Transverse colon (tissue), 4 donors: ENCODE data around the gene HPCAL1. TPM values are rescaled to one million over a fixed set of nuclear protein-coding genes. Genes with fewer than 3 reads are reported as not detected.

ENCODE experiments used
- DNase-seq: peaks from one replicate; pipeline ENCODE4 v3.0.0-alpha.2; 2019
- H3K27ac ChIP-seq, 4 donors: fragments of 200-600 bp; sonication (generic); 2 replicates each; pipeline ENCODE4 v1.5.1; 2016 to 2018; ENCODE audit warnings: inconsistent platforms in 4 of 4
- H3K27me3 ChIP-seq: fragments of 200-600 bp; sonication (generic); 2 replicates; pipeline ENCODE4 v1.5.1; 2017; ENCODE audit warnings: inconsistent platforms
- H3K36me3 ChIP-seq, 4 donors: fragments of 200-600 bp; sonication (generic); 2 replicates each; pipeline ENCODE4 v1.5.1; 2017 to 2019; ENCODE audit warnings: inconsistent platforms in 4 of 4
- H3K4me1 ChIP-seq, 4 donors: fragments of 200-600 bp; sonication (generic); 2 replicates each; pipeline ENCODE4 v1.5.1; 2017 to 2020; ENCODE audit warnings: inconsistent platforms in 4 of 4
- H3K4me3 ChIP-seq, 4 donors: fragments of 200-600 bp; sonication (generic); 1 replicate in 1 of 4; 2 replicates in 3 of 4; pipeline versions ENCODE4 v1.5.1 to v1.6.1; 2017 to 2019; ENCODE audit warnings: inconsistent platforms in 4 of 4
- H3K9me3 ChIP-seq, 2 donors: fragments of 200-600 bp; sonication (generic); 2 replicates each; pipeline ENCODE4 v1.5.1; 2017 to 2019; ENCODE audit warnings: inconsistent platforms in 2 of 2
- EP300 ChIP-seq: sonication (generic); formaldehyde crosslinking; IDR thresholded peaks from one replicate; pipeline ENCODE4 v1.6.1; 2017; ENCODE audit warnings: antibody characterized with exemption, low read depth
- POLR2A ChIP-seq: fragments of 450-650 bp; IDR thresholded peaks from one replicate; pipeline ENCODE4 v1.6.1; 2016; ENCODE audit warnings: antibody characterized with exemption, mild to moderate bottlenecking, moderate library complexity
- POLR2AphosphoS5 ChIP-seq, 3 donors: sonication (generic); formaldehyde crosslinking; IDR thresholded peaks; one replicate each; pipeline ENCODE4 v1.6.1; 2016; ENCODE audit warnings: antibody characterized with exemption in 3 of 3
- WGBS, 2 donors: methylation state at CpG; one replicate each; pipeline ENCODE4 v1.1.5; 2018; ENCODE audit warnings: low coverage in 1 of 2; 5-methylcytosine and 5-hydroxymethylcytosine counted together
- in situ Hi-C, 4 donors: fragments of 200-750 bp; cut with MboI; loops; one replicate each; pipeline versions ENCODE4 v1.15.0 to v1.15.1; 2017; ENCODE audit warnings: low sequenced_read_pairs in 3 of 4, low pct_ligation_motif_present in 1 of 4, low pct_unique_long_range_greater_than_20kb in 1 of 4
- intact Hi-C: fragments of 100-400 bp; cut with DNase I; formaldehyde crosslinking; loops from one replicate; pipeline ENCODE4 v1.15.1; 2023; ENCODE audit warnings: low total_unique reads
- total RNA-seq, 4 donors: library from RNA; depleted of rRNA; stranded (reverse); fragments of >200 nt; gene quantifications; one replicate each; pipeline ENCODE4 v1.1.0, GENCODE V29; 2016
- TF ChIP-seq, protein P1 (sequence below), 5 experiments: fragments of 200-600 bp in 3 of 5; fragments of 450-650 bp in 2 of 5; sonication (generic) in 3 of 5; IDR thresholded peaks; 1 replicate in 2 of 5; 2 replicates in 3 of 5; pipeline ENCODE4 v1.5.1; 2016 to 2017; ENCODE audit warnings: antibody characterized with exemption in 5 of 5, inconsistent platforms in 3 of 5, mild to moderate bottlenecking in 2 of 5, moderate library complexity in 1 of 5

The HPCAL1 gene
- total RNA-seq, 4 donors from 2014 or later: 88.9 to 221 (median 129) TPM

DNA sequence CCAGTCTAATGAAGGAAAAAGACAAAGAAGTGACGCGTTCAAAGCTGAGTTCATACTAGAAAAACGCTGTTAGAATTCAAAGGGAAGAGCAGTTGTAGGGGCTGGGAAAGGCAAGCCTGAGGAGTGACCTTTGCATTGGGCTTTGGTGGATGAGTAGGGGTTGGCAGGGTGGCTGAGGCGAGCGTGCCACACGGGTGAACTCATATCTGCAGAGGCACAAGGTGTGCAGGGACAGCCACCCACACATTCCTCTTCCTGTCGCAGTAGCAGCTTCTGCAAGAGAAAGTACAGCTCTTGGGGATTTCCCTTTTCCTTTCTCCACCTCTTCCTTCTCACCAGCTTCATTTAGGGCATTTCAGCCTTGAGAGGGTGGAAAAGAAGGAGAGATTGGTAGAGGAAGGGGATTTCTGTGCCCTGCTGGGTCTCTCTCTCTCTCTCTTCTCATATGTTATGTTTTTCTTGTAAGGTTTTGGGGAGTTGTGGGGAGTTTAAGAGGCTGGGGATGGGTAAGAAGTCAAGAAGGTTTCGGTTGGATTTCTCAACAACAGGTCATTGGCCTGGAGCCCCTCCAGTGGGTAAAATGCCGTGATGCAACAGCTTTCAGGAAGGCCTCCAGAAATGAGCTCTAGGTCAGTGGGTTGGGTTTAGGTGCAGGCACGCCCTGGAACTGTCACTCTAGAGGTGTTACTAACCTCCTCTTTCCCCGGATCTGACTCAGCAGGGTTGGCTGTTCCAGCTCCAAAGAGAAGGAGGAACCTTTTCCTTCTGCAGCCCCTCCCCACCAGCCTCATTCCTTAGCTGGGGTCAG lies 105.3 kb downstream of the HPCAL1 start:
- in situ Hi-C loops: loop anchor here in 2 of 4 donors (25.0 kb wide), 2 partner anchors 121 to 271 kb away; no protein-coding TSS in a partner anchor
- TF ChIP-seq, protein P1, sequence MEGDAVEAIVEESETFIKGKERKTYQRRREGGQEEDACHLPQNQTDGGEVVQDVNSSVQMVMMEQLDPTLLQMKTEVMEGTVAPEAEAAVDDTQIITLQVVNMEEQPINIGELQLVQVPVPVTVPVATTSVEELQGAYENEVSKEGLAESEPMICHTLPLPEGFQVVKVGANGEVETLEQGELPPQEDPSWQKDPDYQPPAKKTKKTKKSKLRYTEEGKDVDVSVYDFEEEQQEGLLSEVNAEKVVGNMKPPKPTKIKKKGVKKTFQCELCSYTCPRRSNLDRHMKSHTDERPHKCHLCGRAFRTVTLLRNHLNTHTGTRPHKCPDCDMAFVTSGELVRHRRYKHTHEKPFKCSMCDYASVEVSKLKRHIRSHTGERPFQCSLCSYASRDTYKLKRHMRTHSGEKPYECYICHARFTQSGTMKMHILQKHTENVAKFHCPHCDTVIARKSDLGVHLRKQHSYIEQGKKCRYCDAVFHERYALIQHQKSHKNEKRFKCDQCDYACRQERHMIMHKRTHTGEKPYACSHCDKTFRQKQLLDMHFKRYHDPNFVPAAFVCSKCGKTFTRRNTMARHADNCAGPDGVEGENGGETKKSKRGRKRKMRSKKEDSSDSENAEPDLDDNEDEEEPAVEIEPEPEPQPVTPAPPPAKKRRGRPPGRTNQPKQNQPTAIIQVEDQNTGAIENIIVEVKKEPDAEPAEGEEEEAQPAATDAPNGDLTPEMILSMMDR (IDR thresholded peaks at IDR 0.05): no peak
- TF ChIP-seq POLR2AphosphoS5 (IDR thresholded peaks at IDR 0.05) (peak in 2 of 3 donors; percentile 45 to 73), POLR2A (peak; percentile 27), EP300 (no peak)

DNA sequence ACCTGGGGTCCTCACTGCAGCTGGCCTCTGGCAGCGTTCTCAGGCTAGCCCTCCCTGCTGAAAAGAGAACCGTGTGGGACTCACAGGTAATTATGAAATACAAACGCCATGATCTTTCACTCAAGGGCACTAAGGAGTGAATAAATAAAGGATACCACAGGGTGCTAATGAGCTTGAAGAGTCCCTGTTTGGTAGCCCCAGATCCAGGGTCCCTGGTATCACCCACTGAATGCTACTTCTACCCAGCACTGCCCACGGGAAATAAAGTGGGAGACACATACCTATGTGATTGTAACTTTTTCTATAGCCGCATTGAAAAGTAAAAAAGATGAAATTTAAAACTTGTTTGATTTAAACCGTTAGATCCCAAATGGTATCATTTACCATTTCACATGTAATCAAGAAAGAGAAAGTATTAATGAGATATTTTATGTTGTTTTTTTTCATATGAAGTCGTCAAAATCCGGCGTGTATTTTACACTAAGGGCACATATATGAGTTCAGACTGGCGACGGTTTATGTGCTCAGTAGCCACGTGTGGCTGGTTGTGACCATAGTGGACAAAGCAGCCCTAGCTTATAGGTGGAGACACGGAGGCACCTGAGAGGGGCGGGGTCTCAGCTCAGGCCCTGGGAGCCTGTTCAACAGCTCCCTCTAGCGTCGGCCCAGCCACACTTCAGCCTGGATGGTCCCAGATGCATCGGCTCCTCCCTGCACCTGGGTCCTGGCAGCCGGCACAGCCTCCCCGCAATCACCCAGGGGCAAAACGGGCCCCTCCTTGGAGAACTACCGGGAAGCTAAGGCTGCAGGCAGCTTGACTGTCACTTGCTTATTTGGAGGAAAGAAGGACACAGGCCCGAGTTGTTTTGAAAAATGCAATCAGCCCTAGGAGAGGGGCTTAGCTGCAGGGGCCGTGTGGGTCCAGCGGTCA lies 106.2 kb downstream of the HPCAL1 start:
- H3K4me1 ChIP-seq: peaks cover 36 to 80% (median 51%) of the 10 kb centered on the region in 4 donors
- TF ChIP-seq, protein P1 (IDR thresholded peaks at IDR 0.05): peak; percentile 95 to 98 (median 95)
- TF ChIP-seq POLR2AphosphoS5 (IDR thresholded peaks at IDR 0.05): peak; percentile 24 to 59 (median 46)
- peak; percentile 7 for TF ChIP-seq POLR2A
- no peak for TF ChIP-seq EP300

More for the DNA sequence above, 105.3 kb downstream of the HPCAL1 start:
- Histone ChIP-seq H3K27ac (peak overlapping the region; percentile 80 to 87 (median 86)), H3K36me3 (no peaks in the 10 kb centered on the region), H3K27me3 (no peaks in the 10 kb centered on the region), H3K4me3 (peak overlapping the region in 1 of 4 donors; percentile 4), H3K9me3 (no peaks in the 10 kb centered on the region), H3K4me1 (peaks cover 28 to 72% (median 43%) of the 10 kb centered on the region in 4 donors)
- DNase-seq: peak; percentile 87
- WGBS, 2 donors: 27 to 43% methylated on average over 3 to 11 of the region's 11 CpGs
- intact Hi-C loops: loop anchor here (5.0 kb wide), 1 partner anchor 106 kb away; the partner anchor contains the start of gene HPCAL1

DNA sequence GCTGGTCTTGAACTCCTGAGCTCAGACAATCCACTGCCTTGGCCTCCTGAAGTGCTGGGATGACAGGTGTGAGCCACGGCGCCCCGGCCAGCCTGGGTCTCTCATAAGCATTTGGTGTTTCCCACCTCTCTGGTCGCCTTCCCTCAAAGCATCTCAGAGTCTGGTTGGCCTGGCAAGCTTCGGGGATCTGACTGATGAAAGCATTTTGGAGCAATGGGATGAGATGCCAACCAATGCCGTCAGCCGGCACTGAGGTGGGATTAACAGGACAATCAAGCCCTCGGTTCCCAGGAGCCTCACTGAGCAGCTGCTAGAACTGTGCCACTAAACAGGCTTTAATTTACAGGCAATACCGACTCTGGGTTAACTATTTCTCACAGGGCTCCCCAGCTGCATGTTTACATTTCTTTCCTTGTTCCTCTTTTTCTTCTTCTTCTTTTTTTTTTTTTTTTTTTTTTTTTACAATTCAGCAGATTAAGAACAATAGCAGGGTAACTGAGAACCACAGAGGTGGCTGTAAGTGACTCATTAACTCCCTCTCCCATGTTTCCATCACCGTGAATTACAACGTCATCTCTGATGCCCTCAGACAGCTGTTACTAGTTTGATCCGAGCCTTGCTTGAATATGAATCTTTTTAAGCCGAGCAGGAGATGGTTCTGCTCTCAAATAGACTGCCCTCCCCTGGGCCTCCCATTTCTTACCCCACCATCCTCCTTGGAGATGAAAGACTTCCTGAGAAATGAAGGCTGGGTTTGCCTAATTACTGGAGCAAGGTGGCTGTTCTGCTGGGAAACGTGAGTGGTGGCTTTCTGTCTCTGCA lies 107.5 kb downstream of the HPCAL1 start:
- TF ChIP-seq POLR2AphosphoS5 (IDR thresholded peaks at IDR 0.05) (no peak), POLR2A (no peak), EP300 (no peak)
- TF ChIP-seq, protein P1 (IDR thresholded peaks at IDR 0.05): no peak
- peaks cover 46 to 85% (median 62%) of the 10 kb centered on the region in 4 donors for H3K4me1 ChIP-seq
- intact Hi-C loops: loop anchor here (5.0 kb wide), 1 partner anchor 128 kb away; no protein-coding TSS in a partner anchor
- H3K9me3 ChIP-seq: no peaks in the 10 kb centered on the region
- 46 to 53% methylated on average over 5 to 14 of the region's 14 CpGs for WGBS, 2 donors
- H3K4me3 ChIP-seq: no peak overlapping the region
- no peak for DNase-seq
- peak overlapping the region in 3 of 4 donors; percentile 19 to 81 (median 48) for H3K27ac ChIP-seq
- in situ Hi-C loops: loop anchor here in 3 of 4 donors (10.0 to 25.0 kb wide), 3 partner anchors 123 to 273 kb away; no protein-coding TSS in a partner anchor
- H3K27me3 ChIP-seq: no peaks in the 10 kb centered on the region
- no peaks in the 10 kb centered on the region for H3K36me3 ChIP-seq

More for the DNA sequence above, 106.2 kb downstream of the HPCAL1 start:
- 14 to 16% methylated on average over 8 to 24 of the region's 24 CpGs for WGBS, 2 donors
- Histone ChIP-seq H3K36me3 (no peaks in the 10 kb centered on the region), H3K27me3 (no peaks in the 10 kb centered on the region), H3K4me3 (peak overlapping the region in 1 of 4 donors; percentile 4), H3K27ac (peak overlapping the region; percentile 80 to 87 (median 86)), H3K9me3 (no peaks in the 10 kb centered on the region)
- peak; percentile 93 for DNase-seq
- in situ Hi-C loops: loop anchor here in 2 of 4 donors (25.0 kb wide), 2 partner anchors 122 to 272 kb away; no protein-coding TSS in a partner anchor
- intact Hi-C loops: loop anchor here (5.0 kb wide), 1 partner anchor 107 kb away; the partner anchor contains the start of gene HPCAL1
